ENCODE measurements around the gene C16orf89.
A peak's percentile ranks its signal among the peaks of the same experiment; 100 is the strongest.
"Not testable (repeated sequence)": the region's sequence is repeated elsewhere in the genome, so short reads cannot be mapped to it uniquely, and the experiment has no call there.

C16orf89 gene, protein sequence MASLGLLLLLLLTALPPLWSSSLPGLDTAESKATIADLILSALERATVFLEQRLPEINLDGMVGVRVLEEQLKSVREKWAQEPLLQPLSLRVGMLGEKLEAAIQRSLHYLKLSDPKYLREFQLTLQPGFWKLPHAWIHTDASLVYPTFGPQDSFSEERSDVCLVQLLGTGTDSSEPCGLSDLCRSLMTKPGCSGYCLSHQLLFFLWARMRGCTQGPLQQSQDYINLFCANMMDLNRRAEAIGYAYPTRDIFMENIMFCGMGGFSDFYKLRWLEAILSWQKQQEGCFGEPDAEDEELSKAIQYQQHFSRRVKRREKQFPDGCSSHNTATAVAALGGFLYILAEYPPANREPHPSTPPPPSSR

DNA sequence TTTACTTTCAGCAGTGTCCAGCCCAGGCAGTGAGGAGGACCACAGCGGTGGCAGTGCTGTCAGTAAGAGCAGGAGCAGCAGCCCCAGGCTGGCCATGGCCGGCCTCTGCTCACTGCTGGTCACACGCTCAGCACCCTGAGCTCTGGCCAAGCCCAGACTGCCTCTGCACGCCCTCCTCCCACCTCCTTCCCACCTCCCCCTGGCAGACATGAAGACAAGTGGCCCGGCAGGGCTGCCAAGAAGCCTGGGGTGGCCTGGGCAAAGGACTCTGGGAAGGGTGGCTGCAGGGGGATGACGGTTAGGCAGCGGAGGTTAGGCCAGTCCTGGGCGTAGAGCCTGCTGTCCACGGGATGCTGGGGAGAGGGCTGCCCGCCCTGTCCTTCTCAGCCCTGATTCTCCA, at the start of gene C16orf89:
C16orf89 (minus strand) TSS at position 144 of the 400 bp plus-strand sequence; CDS start at position 96, 48 bp downstream.
- DNase-seq, result no peak

DNA sequence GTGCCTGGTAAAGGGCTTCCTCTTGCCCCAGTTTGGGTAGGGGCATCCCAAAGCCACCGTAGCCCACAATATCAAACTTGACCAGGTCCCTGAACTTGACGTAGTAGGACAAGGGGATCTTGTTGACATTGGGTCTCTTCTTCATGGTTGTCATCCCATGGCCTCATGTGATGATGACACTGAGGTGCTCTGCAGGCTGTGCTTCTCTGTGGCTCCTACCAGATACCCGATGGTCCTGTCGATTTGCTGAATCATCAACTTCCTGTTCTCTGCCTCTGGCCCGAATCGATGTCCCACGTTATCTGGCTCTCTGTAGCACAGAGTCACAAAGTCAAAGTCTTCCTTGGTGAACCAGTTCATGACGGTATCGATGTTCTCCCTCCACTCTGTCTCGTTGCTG, 45.2 kb upstream of the C16orf89 start:
- DNase-seq, result not testable (repeated sequence)

DNA sequence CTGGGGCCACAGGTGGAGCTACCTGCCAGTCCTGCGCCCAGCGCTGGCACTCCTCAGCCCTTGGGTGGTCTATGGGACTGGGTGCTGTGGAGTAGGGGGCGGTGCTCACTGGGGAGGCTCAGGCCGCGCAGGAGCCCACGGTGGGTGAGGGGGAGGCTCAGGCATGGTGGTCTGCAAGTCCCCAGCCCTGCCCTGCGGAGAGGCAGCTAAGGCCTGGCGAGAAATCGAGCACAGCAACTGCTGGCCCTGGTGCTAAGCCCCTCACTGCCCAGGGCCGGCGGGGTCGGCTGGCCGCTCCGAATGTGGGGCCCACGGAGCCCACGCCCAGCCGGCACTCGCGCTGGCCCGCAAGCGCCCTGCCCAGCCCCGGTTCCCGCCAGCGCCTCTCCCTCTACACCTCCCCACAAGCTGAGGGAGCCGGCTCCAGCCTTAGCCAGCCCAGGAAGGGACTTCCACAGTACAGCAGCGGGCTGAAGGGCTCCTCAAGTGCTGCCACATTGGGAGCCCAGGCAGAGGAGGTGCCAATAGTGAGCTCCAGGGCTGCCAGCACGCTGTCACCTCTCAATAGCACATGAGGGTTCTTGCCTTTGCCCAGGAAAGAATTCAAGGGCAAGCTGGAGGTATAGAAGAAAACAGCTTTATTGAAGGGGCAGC, 42.9 kb upstream of the C16orf89 start:
- no peak for DNase-seq

DNA sequence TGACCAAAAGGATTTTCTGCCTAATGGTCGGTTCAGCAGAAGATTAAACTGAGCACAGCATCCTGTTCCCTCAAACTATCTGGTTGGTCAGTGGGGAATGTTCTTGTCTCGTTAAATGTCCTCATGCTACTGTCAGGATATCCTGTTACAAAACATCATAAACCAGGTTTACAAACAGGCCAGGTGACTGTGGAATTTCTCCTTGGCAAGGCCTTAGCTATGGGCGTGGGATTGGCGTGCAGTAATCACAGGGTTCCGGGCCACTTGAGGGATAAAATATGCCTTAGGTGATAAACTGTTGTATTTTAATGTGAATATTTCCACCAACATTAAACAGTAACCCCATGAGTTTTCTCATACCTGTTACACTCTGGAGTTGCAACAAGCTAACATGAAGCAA, 39.3 kb upstream of the C16orf89 start:
- DNase-seq, result not testable (repeated sequence)

DNA sequence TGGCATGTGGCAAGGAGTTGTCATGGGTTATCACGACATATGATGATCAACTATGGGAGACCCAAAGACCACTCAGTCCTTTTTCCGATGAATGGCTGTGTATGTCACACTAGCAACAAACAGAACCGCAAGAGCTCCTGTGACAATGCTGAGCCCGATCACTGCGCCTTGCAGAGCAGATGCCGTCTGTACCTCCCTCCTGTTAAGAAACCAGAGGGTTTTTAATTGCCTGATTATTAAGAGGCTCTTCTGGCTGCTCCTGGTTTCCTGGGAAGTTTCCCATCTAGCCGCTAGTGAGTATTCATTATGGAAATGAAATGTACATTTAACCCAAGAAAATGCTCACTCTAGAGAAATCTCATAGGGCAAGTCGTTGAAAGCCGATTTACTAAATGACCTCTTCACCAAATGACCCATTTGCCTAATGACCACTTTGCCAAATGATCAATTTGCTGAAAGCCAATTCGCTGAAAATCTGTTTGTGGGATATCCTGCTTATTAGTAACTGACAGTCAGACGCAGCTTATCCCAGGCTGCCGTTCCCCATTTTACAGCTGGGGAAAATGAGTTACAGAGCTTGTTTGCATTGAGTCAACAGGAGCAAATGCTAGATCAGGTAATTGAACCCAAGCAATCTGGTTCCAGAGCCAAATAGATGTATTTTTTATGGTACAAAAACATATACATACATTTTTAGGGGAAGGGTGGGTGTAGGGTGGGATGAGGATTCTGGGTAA, 37.7 kb upstream of the C16orf89 start:
- DNase-seq, result not testable (repeated sequence)

DNA sequence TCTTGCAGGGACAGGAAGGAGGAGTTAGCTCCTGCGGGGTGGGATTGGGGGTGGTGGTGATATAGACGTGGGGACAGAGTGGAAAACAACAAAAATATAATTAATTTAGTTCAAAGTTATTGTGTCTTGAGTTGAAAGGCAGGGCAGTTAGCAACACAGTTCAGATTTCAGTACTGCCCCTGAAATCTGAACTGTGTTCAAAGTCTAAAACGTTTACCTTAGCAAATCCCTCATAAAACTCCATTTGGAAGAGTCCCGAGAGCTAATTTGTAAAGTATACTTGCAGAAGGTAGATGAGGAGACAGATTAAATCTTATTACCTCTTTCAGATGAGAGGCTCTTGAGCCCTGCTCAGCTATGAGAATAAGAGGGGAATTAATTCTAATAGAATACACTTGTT, 33.4 kb upstream of the C16orf89 start:
- not testable (repeated sequence) for DNase-seq

DNA sequence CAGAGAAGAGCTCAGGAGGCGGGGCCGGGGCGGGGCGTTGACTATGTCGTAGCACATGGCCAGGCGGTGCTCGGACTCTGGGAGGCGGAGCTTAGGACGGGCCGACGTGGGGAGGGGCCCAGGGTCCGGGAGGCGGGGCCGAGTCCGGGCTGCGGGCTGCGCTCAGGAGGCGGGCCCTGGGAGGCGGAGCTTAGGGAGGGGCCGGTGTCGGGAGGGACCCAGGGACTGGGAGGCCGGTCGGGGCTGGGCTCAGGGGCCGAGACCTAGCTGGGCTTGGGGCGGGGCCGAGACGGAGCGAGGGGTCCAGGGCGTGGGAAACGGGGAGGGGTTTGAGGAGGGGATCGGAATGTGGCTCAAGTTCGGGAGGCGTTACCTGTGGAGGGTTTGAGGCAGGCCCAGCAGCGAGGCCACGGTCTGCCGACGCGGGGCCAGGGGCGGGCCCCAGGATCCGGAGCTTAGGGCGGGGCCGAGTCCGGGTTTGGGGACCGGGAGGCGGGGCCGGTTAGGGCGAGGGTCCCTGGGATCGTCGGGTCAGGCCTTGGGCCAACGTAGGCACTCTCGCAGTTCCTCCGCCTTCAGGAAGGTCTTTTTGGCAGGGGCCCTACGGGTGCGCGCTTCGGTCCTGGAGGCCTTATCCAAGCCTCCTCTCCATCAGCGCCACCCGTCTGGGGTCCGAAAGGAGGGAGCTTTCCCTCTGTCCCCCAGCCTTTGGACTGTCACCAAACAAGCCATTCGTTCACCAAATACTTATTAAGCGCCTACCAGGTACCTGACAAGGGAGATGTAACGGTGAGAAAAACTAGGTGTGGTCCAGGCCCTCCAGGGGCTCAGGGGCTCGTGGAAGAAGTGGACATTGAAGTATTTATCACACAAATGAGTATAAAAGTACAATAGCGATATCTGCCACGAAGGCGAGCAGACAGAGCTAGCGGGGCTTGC, 32.7 kb upstream of the C16orf89 start:
- DNase-seq, result peak; percentile 39 to 72 (median 54)

DNA sequence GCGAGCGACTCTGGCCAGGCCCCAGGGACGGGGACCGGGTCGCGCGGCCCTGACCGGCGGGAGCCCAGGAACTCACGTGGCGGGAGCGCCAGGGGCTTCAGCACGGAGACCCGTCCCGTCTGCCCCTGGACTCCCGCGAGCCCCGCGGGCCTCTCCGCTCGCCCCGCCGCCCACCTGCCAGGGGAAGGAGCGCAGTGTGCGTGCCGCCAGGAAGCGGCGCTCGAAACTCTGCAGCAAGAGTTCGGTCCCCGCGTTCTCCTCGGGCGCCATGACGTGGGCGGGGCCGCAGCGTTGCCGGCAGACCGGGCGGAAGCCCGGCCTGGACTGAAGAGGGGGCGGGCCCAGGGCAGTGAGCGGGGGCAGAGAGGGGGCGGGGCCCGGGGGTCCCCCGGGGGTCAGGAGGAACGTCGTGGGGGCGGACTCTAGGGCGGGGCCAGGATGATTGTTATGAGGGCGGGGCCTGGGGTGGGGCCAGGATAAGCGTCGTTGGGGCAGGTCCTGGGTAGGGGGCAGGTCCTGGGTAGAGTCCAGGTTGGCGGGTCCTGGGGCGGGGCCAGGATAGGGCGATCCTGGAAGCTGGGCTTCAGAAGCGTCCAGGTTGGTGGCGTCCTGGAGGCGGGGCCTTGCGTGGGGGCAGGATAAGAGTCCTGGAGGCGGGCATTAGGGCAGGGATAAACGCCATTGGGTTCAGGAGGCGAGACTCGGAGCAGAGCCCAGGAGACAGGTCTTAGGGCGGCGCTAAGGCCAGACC, 31.9 kb upstream of the C16orf89 start, which contains the start of gene EEF2KMT:
EEF2KMT (minus strand) TSS at position 326 of the 751 bp plus-strand sequence; CDS start at position 270, 56 bp downstream.
- peak; percentile 98 to 99 (median 98) for DNase-seq

DNA sequence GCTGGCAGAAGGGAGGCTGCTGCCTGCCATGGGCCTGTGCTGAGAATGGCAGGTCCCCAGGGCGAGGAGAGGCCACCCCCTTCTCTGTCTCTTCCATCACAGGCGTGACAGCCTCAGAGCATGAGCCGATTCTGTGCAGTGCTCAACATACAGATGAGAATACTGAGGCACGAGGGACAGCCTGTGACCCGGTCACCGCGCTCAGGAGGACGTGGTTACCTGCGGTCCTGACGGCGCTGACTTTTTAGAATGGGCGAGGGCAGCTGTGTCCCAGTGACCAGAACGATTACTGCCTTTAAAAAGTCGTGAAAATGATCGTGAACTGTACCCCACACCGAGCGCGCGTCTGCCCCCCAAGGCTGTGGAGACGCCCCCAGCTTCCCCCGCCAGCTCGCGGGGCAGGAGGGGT, 31.3 kb upstream of the C16orf89 start:
- peak; percentile 8 to 37 (median 27) for DNase-seq

DNA sequence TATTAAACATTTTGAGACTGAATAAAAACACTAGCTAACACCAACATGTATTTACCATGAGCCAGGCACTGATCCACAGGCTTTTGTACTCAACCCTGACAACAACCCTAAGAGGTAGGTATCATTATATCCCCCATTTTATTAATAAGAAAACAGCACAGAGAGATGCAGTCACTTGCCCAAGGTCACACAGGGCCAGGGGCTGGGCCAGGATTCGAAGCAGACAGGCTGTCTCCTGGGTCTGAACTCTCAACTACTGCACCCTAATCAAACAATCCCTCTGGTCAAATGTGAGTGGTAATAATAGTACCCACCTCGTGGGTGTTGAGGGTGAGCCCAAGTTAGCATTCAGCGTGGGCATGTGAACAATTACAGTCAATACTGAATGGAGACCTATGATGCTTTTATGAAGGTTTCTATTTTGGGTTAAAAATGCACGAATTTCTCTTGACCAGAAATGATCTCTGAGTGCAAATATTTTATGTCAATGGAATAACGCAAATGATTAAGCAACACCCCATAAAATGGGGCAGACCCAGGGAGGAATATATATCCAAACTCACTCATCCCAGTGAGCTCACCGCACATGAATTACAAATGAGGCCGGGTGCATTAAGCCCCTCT, 30.8 kb upstream of the C16orf89 start:
- DNase-seq, result not testable (repeated sequence)

DNA sequence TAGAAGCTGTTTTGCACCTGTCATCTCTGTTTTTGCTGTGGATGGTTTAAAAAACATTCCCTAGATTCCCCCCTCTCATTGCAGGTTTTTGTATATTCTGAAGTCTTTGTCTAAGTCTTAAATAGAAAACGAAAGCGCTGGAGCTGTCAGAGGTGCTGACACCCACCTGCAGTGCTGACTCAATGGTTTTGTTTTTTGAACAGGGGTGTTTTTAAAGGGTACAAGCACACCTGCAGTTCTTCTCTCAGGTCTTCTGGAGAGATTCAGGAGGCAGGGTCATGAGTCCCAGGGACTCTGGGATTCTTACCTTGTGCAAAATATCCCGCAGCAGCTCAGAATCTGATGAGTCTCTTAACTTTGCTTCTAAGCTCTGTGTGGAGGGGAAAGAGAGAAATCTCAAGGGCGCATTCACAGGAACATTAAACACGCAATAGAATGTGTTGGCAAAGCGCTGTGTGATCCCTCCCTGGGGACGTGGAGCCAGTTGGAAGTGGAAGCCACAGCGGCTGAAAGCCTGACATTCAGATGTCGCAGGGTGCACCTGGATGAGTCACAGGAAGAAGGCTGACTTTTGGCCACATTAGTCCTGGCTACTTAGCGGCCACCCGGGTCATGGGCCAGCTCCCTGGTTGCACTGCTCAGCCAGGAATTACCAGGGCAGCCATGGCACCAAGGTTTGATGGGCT, 29.5 kb upstream of the C16orf89 start:
- DNase-seq, result not testable (repeated sequence)

DNA sequence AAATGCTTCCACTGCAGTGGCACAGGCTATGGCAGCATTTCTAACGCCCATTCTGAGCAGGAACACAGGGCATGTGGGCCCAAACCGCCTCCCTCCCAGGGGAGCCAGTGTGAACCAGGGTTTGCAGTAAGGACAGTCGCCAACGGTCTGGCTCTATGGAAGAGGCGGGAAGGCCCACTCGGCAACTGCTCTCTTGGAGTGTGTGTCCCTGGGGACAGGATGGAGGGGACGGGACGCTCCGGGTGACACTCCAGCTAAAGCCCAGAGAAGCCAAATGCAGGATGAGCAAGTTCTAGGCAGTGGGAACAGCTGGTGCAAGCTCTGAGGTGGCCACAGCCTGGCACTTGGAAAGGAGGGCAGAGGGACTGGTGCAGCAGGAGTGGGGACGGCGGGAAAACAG, 28.0 kb upstream of the C16orf89 start:
- not testable (repeated sequence) for DNase-seq

DNA sequence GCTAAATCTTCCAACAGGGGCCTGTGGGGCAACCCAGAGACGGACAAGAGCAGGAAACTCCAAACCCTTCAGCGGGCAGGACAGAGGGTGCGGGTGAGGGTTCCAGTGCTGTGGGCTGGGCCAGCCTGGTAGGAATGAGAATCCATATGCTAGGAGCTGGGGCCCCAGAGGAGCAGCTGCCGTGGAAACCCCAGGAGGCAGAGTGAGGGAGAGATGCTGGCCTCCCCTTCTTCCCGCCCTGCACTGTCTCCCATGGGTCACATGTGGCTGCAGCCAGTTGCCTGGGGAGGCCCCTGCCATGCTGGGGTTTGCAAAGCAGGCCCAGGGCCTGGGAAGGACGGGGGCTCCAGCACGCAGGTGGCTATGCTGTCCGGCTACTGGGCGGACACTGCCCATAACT, 27.3 kb upstream of the C16orf89 start:
- not testable (repeated sequence) for DNase-seq

DNA sequence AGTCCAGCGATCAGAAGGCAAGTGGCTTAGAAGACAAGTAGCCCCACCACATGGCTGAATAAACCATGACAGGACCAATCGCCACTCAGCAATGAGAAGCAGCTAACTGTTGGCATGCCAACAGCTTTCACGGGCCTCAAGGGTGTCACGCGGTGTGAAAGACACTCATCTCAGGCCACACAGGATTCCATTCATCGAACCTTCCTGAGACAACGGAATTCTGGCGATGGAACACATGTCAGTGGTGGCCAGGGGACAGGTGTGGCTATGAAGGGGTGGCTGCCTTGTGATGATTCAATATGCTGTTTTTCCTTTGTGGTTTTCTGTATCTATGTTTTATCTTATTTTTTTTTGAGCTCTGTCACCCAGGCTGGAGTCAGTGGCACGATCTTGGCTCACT, 24.8 kb upstream of the C16orf89 start:
- DNase-seq, result not testable (repeated sequence)

DNA sequence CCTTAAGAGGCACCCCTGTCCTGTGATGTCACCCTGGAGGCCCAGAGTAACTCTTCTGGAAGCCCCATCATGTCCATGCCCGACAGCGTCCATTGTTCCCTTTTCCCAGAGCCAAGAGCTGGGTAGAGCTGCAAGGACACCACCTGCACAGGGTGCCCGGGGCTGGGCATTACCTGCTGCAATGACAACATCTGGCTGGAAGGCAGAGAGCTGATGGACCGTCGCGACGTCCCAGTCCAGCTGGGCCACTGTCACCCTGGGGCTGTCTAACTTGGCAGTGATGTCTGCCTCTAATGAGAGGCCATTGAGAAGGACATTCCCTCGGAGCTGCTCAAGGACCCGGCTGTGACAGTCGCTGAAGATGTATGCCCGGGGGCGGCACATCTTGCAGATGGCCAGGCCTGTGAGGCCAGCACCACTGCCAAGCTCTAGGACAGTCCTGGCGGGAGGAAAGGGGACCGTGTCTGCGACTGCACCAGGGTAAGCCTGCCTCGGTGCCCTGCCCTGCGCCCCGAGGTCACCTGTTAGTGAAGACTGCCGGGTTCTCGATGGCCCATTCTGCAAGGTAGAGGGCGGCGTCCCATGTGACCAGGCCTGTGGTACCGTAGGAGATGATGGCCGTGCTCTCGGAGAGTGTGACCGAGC, 24.3 kb upstream of the C16orf89 start:
- not testable (repeated sequence) for DNase-seq

DNA sequence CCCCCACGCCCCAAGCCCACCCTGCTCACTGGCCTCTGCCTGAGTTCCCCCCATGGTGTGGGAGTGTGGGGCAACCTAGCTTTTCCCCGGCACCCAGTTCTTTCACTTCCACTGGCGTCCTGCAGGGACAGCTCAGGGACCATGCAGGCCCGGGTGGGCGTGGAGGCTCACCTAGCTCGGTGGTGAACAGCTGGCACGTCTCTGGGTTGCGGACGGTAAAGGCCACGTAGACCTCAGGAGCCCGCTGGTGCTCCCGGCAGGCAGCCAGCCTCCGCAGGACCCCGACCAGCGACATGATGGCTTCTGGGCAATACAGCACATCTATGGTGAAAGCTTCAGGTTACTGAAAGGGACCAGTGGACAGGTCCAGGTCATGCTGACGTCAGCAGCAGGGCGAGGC, 23.2 kb upstream of the C16orf89 start:
- DNase-seq, result not testable (repeated sequence)

DNA sequence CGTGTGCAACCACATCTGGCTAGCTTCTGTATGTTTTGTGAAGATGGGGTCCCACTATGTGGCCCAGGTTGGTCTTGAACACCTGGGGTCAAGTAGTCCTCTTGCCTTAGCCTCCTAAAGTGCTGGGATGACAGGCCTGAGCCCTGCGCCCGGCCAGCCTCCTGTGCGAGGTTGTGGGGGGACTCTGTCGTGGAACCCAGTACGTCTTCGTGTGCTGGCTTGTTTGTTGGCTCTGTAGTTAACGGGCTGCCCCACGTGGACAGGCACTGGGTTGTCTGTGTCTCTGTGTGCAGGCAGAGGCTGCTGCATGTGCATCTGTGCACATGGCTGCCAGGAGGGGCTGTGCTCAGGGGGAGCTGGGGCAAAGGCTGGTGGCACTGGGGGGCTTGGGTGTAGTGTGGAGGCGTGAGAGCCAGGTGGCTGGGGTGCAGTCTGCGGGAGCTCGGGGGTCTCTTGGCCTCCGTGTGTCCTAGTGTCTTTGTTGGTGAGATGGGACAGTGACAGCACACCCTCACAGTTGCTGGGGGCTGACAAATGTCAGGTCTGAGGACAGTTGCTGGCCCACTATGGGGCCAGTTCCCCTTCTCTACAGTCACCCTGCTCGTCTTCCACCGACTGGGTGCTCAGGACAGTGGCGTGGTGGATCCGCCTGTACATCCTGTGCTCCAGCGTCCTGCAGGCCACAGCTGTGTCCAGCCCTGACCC, 22.5 kb upstream of the C16orf89 start:
- DNase-seq, result not testable (repeated sequence)

DNA sequence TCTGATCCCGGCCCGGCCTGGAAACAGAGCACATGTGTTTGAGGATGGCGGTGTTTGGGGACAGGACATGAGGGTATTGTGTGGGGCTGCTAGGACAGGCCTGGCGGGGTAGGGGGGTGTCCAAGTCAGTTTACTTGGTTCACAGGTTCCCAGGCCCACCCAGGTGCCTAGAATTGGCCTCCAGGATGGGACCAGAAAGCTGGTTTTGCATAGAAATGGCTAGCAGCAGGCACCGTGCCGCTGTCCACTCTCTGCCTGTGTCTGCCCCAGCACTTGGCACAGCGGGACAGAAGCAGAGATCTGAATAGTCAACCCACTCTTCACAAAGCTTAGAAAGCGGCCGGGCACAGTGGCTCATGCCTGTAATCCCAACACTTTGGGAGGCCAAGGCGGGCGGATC, 20.0 kb upstream of the C16orf89 start:
- DNase-seq, result not testable (repeated sequence)

DNA sequence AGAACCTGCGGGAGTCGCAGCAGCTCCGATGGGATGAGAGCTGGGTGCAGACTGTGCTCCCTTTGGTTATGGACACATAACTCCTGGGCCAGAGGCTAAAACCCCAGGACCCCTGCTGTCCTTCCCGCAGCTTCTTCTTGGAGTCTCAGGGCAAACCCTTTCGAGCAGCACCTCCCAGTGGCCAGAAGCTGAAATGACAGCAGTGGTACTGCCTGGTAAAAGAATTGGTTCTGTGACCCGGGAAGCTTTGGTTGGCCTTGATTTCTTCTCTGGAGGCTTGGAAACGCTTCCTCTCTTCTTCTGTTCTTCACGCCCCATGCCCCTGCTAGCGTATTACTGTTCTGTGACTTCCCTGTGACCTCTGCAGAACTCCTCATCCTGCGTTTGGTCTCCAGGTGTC, 19.0 kb upstream of the C16orf89 start:
- DNase-seq, result peak; percentile 64 to 71 (median 69)
